ENCODE results near the gene SAYSD1.

The SAYSD1 gene

DNA sequence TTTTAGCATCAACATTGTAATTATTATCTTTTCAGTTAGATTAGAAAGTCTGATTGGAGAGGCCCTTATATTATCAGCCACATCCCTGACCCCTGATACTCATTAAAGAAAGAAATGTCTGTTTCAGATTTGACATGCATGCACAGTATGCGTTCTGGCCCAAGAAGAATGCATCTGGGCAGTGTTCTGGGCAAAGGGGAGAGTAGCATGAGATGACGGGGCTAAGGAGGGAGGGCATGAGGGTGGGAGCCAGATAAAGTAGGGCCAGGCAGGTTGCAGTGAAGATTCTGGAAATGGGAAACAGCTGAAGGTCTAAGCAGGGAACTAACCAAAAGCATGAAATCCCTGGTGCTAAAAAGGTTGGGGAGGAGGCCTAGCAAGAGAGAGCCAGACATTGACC lies 7.3 kb downstream of the SAYSD1 start:
- DNase-seq: no peak

- no peak for DNase-seq
Measured at GRCh38 chr6:39107034-39107433, 8.0 kb downstream of the SAYSD1 start.

DNA sequence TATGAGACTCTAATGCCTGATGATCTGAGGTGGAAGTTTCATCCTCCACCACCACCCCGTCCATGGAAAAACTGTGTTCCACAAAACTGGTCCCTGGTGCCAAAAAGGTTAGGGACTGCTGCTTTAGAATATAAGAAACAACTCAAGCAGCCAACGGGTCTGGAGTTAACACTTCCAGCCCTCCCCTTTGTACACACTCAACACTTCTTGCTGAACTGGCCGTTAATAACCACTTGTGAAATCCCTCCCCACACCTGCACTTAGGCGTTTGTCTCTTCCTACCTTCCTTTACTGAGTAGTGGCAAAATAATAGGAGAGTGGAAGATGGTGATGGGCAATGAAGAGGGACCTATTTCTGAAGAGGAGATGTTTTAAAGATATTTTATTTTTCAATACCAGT lies 10.5 kb downstream of the SAYSD1 start:
- no peak for DNase-seq

DNA sequence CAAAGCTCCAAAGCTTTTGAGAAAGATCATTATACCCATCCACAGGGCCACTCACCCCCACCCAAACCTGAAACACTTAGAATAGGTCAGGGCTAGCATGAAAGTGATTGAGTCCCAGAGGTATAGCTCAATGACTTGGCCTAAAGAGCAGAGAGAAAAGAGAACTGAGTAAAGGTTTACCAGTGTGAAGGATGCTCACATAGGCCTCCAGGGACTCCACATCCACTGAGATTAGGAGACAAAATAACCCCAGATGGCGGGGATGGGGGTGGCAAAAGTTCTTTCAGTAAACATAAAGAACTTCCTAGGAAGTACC lies 12.2 kb downstream of the SAYSD1 start:
- no peak for DNase-seq

GRCh38 chr6:39102071-39102820 lies 12.7 kb downstream of the SAYSD1 start:
- no peak for DNase-seq

- no peak for DNase-seq
Measured at GRCh38 chr6:39100358-39100757, 14.6 kb downstream of the SAYSD1 start.

DNA sequence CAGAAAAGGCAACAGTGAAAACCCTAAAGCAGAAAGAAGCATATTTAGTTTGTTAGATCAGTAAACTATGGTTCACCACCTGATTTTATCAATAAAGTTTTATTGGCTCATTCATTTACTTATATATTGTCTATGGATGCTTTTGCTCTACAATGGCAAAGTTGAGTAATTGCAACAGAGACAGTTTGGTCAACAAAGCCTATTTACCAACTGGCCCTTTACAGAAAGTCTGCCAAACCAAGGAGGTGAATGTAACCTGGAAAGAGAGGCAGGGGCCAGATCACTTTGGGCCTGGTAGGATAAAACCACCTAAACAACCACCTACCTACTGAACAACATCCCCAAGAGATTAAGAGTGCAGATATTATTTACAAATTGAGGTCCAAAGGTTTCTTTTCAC lies 19.4 kb downstream of the SAYSD1 start:
- no peak for DNase-seq

DNA sequence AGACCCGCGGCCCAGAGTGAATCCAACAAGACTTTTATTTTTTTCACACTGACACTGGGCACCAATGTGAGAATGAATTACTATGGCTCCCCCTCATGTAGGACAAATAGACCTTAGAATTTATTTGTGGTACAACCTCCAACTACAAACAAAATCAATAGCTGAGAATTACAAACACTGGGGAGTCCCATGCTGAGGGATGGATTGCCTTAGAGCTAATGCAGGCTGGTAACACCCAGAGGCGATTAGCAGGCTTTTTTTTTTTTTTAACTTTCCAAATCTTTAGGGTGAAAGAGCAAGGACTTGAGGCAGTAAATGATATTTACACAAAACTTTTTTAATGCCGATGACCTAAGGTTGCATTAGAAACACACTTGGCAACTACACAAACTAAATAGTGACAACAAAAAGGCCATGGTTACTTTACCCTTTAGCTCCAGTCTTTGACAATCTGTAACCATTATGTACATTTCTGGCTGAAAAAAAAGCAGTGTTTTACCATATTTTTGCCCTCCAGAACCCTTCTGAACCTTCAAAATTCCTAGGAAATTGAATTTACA lies 21.8 kb downstream of the SAYSD1 start:
- DNase-seq: no peak

DNA sequence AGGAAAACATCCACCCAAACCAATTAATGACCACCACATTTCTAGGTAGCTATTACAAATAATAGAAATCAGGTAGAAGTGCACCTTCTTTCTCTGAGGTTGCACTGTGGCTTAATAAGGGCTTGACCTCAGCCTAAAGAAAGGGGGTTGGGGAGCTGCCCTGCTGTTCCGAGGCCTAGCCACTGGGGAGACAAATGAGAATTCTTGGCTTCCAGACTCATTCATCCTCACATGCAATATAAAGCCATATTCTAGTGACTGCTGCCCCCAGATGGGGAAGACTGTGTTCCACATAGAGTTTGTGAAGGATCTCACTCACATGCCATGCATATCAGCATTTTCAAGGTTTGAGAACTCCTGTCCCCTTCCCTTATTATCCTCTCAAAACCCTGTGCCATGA lies 22.9 kb downstream of the SAYSD1 start:
- no peak for DNase-seq

- DNase-seq: no peak
Measured at GRCh38 chr6:39091220-39091619, 23.8 kb downstream of the SAYSD1 start.

DNA sequence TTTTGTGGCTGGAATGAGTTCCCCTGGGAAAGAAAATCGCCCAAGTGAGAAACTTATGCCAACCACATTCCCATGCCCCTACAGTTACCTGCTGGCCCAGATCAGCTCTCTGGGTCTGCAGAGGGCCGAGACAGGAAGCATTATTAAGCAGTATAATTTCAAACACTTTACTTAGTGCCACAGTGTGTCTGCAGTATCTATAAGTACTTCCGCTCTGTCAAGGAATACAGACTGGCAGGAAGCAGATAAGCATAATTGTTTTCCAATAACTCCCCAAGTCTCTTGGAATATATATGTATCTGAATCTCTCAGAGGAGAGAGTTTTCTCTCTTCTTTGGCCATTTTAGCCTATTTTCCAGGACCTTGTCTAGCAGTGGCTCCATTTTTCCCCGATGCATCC lies 24.9 kb downstream of the SAYSD1 start:
- no peak for DNase-seq

- no peak for DNase-seq
Measured at GRCh38 chr6:39088331-39088730, 26.7 kb downstream of the SAYSD1 start.

GRCh38 chr6:39087197-39087596 lies 27.8 kb downstream of the SAYSD1 start:
- DNase-seq: no peak

DNA sequence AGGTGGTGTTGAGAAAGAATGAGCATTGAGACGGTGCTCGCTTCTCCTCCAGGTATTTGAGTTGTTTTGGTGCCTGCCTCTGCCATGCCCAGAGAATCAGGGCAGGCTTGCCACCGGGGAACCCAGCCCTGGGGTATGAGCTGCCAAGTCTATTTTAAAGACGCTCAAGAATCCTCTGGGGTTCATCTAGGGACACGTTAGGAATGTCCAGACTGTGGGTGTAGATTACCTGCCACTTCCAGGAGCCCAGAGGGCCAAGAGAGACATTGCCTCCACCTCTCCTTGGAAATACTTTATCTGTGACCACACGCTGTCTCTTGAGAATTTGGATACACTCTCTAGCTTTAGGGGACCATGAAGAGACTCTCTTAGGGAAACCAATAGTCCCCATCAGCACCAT lies 28.3 kb downstream of the SAYSD1 start:
- DNase-seq: no peak

DNA sequence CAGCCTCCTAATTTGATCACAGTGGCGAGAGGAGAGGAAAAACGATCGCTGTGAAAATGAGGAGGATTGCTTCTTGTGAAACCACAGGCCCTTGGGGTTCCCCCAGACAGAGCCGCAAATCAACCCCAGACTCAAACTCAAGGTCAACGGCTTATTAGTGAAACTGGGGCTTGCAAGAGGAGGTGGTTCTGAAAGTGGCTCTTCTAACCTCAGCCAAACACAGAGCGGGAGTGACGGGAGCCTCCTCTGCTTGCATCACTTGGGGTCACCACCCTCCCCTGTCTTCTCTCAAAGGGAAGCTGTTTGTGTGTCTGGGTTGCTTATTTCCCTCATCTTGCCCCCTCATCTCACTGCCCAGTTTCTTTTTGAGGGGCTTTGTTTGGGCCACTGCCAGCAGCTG lies 28.7 kb downstream of the SAYSD1 start:
- no peak for DNase-seq

DNA sequence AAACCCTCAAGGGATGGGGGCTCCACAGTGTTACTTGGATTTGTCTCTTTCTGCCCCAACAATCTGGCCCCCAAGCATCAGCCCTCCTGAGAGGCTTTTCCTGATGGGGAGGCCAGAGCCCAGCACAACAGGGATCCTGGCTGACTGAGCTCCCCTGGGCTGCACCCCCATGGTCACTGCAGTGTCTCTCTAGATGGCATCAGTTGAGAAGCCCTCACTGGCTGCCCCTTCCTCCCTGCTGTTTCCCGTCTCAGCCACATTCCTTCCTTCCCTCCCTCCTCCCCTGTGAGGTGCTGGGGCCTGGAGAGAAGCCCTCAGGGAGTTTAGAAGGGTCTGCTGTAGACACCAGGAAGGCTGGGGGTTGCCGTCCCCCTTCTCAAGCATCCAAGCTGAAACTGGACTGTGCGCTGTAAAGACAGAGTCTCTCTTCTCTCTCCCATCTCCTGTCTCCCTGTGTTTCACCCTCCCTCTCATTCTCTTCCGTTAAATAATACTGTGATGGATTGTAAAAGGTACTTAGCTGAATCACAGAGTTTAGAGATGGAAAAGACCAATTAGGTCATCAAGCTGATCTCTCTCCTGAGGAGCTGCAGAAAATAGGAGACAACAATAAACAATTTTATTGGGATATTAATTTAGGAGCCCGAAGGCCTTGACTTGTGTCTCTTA lies 29.7 kb downstream of the SAYSD1 start:
- DNase-seq: no peak

GRCh38 chr6:39084506-39084905 lies 30.5 kb downstream of the SAYSD1 start:
- DNase-seq: no peak

DNA sequence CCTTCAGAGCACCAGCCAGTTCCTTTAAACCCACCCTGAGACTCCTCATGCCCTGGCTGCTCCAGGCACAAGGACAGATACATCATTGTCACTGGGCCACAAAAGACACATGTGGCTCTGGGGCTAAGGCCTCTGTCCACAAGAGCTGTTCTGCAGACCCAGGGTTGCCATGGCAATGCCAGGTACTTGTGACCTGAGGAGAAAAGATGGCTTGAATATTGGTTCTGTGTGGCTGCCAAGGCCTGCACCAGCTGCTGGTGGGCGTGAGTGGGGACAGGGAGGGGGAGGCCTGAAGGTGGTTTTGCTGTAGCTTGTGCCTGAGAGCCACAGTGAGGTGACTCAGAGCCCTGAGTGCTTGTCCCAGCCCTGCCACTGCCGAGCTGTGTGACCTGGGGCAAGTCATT lies 31.8 kb downstream of the SAYSD1 start:
- DNase-seq: no peak

DNA sequence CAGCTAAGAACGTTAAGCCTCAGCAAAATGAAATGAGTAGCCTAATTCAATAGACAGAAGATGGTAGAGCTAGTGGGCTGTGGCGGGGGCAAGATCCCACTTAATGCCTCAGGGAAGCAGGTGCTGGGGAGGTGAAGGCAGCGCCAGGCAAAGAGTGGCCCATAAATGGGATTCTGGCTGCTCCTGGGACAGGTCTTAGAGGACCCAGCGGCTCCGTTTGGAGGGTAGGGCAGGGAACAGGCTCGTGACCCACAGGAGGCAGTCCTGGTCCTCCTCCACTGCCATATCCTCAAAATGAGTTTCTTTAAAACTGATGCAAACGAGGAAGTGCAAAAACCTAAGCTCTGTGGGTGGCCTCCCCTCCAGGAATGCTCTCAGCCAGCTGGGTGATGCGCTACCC lies 32.7 kb downstream of the SAYSD1 start:
- no peak for DNase-seq

DNA sequence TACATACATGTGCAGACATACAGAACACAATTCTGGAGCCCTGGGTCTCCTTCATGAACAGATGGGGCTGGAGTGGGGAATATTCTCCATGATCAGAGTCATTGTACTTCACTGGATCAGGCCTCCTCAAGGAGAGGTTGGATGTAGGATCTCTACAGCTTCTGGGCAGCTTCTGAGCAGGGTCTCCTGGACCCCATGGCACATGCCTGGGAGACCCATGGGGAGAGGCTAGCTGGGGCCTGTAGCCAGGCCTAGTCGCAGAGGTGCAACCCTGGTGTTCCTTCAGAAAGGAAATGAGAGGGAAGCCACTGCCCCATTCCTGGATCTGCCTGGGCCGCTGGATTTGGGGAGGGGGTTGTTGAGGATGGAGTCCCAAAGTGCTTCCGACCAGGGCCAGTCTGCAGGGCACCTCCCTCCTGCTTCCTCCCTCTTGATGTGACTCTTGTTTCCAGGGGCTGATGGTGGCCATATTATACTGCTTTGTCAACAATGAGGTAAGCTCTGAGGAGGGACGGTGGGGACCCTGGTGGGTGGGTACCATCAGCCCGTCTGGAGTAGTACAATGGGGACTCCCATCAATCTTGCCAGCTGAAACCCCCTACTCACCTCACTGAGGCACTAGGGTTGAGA lies 34.6 kb downstream of the SAYSD1 start:
- no peak for DNase-seq

DNA sequence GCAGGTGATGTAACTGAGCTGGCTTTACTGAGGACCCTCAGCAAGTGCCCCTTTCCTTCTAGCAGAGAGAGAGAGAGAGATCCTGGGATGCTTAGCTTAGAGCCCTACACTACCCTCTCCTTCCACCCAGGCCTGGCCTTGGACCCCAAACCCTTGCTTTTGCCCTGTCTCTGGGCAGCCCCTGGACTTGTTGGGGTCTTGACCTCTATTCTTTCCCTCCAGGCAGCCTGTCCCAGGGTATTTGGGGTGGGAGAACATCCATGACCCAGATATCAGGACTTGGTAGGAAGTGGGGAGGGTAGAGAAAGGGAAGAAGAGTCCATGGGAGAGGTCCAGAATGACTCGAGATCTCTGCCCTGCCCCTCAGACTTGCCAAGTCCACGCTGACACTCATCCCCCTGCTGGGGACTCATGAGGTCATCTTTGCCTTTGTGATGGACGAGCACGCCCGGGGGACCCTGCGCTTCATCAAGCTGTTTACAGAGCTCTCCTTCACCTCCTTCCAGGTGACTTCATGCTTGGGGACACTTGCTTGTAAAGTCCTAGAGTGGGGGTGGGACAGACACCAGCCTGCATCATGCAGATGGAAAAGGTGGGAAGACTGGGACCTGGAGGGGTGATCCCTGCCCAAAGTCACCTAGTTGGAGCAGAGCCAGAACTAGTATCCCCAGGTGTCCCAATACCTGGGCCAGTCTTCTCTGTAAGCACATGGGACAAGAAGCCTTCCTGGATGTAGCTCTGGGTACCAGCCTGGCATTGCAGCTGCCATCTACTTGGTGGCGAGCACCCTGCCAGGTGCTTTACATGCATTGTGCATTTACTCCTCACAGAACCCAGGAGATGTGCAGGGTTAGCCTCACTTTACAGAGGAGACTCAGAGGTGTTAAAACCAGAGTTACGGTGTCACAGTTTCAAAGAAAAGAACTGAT lies 35.5 kb downstream of the SAYSD1 start:
- DNase-seq: no peak

DNA sequence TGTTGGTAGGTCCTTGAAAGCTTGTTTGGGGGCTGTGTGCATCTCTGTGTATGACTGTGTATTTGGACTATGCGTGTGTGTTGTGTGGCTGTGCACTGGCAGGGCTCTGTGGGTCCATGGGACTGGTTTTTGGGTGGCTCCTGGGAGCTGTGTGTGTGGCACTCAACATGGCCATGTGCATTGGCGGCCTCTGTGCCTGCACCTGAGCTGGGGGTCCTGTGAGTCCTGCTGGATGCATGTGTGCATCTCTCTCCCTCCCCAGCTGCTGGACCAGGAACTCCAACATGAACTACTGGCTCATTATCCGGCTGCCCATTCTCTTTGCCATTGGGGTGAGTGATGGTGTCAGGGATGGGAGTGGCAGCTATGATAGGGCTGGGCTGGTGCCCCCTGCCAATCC lies 36.3 kb downstream of the SAYSD1 start:
- no peak for DNase-seq
